Natural killer cell (primary cell): ENCODE data around the gene KRT40. TPM values are rescaled to one million over a fixed set of nuclear protein-coding genes. Genes with fewer than 3 reads are reported as not detected.

Experiments used
- ATAC-seq, 3 donors: fragments of 150-1000 bp in 2 of 3; fragments of 200-7000 bp in 1 of 3; cut with Tn5 transposase; 1 replicate in 1 of 3; 2 replicates in 2 of 3; pipeline ENCODE4 v1.10.0; 2021; ENCODE audit warnings: mild to moderate bottlenecking in 2 of 3, moderate library complexity in 2 of 3
- DNase-seq, 2 donors: peaks; one replicate each; pipeline versions ENCODE4 v3.0.0 to v3.0.0-alpha.2; 2013 to 2021; ENCODE audit warnings: mixed read lengths in 1 of 2
- H3K27ac ChIP-seq: one replicate; pipeline ENCODE4 v1.5.1; 2013; ENCODE audit warnings: mild to moderate bottlenecking, low read length
- H3K27me3 ChIP-seq: one replicate; pipeline ENCODE4 v1.6.1; 2013; ENCODE audit warnings: low read length; ENCODE audit not compliant: control insufficient read depth, insufficient read depth
- H3K36me3 ChIP-seq: one replicate; pipeline ENCODE4 v1.6.1; 2013; ENCODE audit warnings: low read length; ENCODE audit not compliant: control insufficient read depth, insufficient read depth
- H3K4me1 ChIP-seq: one replicate; pipeline ENCODE4 v1.6.1; 2013; ENCODE audit warnings: low read length; ENCODE audit not compliant: control insufficient read depth, insufficient read depth
- H3K4me3 ChIP-seq: one replicate; pipeline ENCODE4 v1.5.1; 2013; ENCODE audit warnings: low read length
- H3K9me3 ChIP-seq: one replicate; pipeline ENCODE4 v1.6.1; 2013; ENCODE audit warnings: low read length; ENCODE audit not compliant: control insufficient read depth, insufficient read depth
- H3K27ac Mint-ChIP-seq, 2 donors: one replicate each; pipeline ENCODE4 v1.8.0; 2022; ENCODE audit warnings: mild to moderate bottlenecking in 2 of 2, mixed read lengths in 2 of 2, moderate library complexity in 1 of 2
- H3K27me3 Mint-ChIP-seq, 2 donors: one replicate each; pipeline ENCODE4 v1.8.0; 2022; ENCODE audit warnings: low read depth in 2 of 2, mixed read lengths in 2 of 2
- H3K36me3 Mint-ChIP-seq: one replicate; pipeline ENCODE4 v1.8.0; 2022; ENCODE audit warnings: mixed read lengths
- H3K4me1 Mint-ChIP-seq, 2 donors: one replicate each; pipeline ENCODE4 v1.8.0; 2022; ENCODE audit warnings: mixed read lengths in 2 of 2
- H3K4me3 Mint-ChIP-seq: one replicate; pipeline ENCODE4 v1.8.0; 2022; ENCODE audit warnings: mild to moderate bottlenecking, moderate library complexity, mixed read lengths
- H3K9me3 Mint-ChIP-seq, 2 donors: one replicate each; pipeline ENCODE4 v1.8.0; 2022; ENCODE audit warnings: mixed read lengths in 2 of 2
- WGBS: methylation state at CpG from one replicate; pipeline ENCODE4 v1.1.7; 2013; ENCODE audit warnings: missing lambda C conversion rate; ENCODE audit not compliant: insufficient coverage; 5-methylcytosine and 5-hydroxymethylcytosine counted together
- intact Hi-C: fragments of 100-400 bp; cut with micrococcal nuclease; formaldehyde crosslinking; loops from one replicate; pipeline ENCODE4 v1.14.2; 2022
- total RNA-seq, 4 donors: library from RNA; stranded (reverse); fragments of 120-200 nt in 1 of 4; gene quantifications; one replicate each; pipeline versions ENCODE4 v1.2.3 to v1.2.4, GENCODE V29; 2013 to 2022
- TF ChIP-seq, protein P1 (sequence below): fragments of 200-600 bp; IDR thresholded peaks from one replicate; pipeline ENCODE4 v1.8.0; 2022; ENCODE audit warnings: antibody characterized with exemption

The KRT40 gene
- total RNA-seq, 3 donors from 2014 or later (not counting 1 experiment from before 2014, with no cell fraction given): not detected

DNA sequence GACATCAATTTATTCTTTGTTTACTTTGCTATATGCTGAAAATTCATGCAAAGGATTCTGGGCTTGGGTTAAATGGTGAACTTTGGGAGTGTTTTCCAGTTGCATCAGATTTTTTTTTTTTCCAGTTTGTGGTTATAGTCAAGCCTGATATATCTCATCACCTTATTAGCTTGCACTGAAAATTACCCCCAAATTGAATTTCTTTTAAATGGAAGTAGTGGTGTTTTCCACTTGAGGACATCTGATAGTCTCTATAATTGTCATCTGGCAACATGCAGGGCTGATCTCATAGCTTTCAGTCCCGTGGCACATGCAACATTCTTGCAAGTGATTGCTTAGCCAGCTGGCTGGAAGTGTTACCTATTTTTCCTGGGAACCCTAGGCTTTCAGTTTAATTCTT lies 29.5 kb upstream of the KRT40 start:
- no peak overlapping the region for H3K4me3 ChIP-seq
- H3K36me3 Mint-ChIP-seq: no peaks in the 10 kb centered on the region
- DNase-seq (no peak), ATAC-seq (no peak)
- no peak overlapping the region for H3K27ac Mint-ChIP-seq
- H3K4me1 ChIP-seq: no peaks in the 10 kb centered on the region
- H3K9me3 Mint-ChIP-seq: no peaks in the 10 kb centered on the region
- no peak overlapping the region for H3K4me3 Mint-ChIP-seq
- H3K27me3 Mint-ChIP-seq: peaks cover 22 to 24% of the 10 kb centered on the region in 2 donors
- no peaks in the 10 kb centered on the region for H3K27me3 ChIP-seq
- H3K27ac ChIP-seq: no peak overlapping the region
- no peaks in the 10 kb centered on the region for H3K4me1 Mint-ChIP-seq
- intact Hi-C loops: no loop called here
- 76% methylated on average over 1 of the region's 1 CpG for WGBS
- no peaks in the 10 kb centered on the region for H3K36me3 ChIP-seq
- no peaks in the 10 kb centered on the region for H3K9me3 ChIP-seq
- TF ChIP-seq, protein P1, sequence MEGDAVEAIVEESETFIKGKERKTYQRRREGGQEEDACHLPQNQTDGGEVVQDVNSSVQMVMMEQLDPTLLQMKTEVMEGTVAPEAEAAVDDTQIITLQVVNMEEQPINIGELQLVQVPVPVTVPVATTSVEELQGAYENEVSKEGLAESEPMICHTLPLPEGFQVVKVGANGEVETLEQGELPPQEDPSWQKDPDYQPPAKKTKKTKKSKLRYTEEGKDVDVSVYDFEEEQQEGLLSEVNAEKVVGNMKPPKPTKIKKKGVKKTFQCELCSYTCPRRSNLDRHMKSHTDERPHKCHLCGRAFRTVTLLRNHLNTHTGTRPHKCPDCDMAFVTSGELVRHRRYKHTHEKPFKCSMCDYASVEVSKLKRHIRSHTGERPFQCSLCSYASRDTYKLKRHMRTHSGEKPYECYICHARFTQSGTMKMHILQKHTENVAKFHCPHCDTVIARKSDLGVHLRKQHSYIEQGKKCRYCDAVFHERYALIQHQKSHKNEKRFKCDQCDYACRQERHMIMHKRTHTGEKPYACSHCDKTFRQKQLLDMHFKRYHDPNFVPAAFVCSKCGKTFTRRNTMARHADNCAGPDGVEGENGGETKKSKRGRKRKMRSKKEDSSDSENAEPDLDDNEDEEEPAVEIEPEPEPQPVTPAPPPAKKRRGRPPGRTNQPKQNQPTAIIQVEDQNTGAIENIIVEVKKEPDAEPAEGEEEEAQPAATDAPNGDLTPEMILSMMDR: no peak

DNA sequence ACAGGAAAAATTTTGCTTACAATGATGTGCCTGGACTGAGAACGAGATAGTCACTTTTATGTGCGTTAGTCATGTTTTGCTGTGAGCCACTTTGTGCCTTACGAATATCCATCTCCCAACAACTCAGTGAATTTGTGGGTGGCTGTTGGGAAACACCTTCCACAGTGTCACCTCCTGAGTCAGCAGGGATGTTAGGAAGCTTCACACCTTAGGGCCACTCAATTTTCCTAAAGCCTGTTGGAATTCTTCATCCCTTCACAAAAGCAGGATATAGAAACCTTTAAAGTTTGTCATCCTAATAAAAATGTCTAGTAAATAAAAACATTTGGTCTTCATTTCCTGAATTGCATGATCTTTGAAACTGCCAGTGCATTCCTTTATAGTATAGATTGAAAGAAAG lies 29.1 kb upstream of the KRT40 start:
- WGBS: 96% methylated on average over 3 of the region's 3 CpGs
- H3K27me3 Mint-ChIP-seq: peaks cover 19 to 24% of the 10 kb centered on the region in 2 donors
- Histone ChIP-seq H3K4me3 (no peak overlapping the region), H3K36me3 (no peaks in the 10 kb centered on the region), H3K27ac (no peak overlapping the region), H3K27me3 (no peaks in the 10 kb centered on the region), H3K4me1 (no peaks in the 10 kb centered on the region), H3K9me3 (no peaks in the 10 kb centered on the region)
- H3K9me3 Mint-ChIP-seq: no peaks in the 10 kb centered on the region
- DNase-seq (no peak), ATAC-seq (no peak)
- no peak overlapping the region for H3K27ac Mint-ChIP-seq
- intact Hi-C loops: no loop called here
- no peaks in the 10 kb centered on the region for H3K36me3 Mint-ChIP-seq
- no peaks in the 10 kb centered on the region for H3K4me1 Mint-ChIP-seq
- H3K4me3 Mint-ChIP-seq: no peak overlapping the region
- TF ChIP-seq, protein P1: no peak

DNA sequence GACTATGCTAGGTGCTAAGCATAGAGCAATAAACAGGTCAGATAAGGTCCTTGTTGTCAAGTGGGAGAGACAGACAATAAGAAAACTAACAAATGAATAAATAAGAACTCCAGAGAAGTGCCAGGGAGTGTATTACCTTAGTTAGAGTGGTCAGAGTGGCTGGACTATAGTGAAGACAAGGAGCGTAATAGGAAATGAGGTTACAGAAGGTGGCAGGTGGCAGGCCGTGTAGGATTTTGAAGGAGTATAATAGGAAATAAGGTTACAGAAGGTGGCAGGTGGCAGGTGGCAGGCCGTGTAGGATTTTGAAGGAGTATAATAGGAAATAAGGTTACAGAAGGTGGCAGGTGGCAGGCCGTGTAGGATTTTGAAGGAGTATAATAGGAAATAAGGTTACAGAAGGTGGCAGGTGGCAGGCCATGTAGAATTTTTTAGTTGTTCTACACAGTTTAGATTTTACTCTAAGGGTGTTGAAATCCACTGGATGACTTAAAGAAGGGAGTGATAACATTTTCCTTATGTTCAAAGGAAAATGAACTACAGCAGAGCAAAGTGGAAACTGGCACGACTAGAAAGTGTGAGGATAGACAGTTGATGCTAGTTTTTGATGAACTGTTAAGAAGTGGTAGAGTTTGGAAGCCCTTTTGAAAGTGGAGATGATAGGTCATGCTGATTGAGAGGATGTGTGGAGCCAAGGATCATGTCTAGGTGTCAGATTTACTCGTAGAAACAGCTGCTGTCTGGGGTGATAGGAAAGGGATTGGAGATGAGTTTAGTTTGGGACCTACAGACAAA lies 28.4 kb upstream of the KRT40 start:
- H3K27me3 ChIP-seq: no peaks in the 10 kb centered on the region
- H3K4me3 Mint-ChIP-seq: no peak overlapping the region
- peaks cover 19% of the 10 kb centered on the region in 2 donors for H3K27me3 Mint-ChIP-seq
- H3K36me3 Mint-ChIP-seq: no peaks in the 10 kb centered on the region
- ATAC-seq (no peak), DNase-seq (no peak)
- TF ChIP-seq, protein P1: no peak
- H3K4me1 Mint-ChIP-seq: no peaks in the 10 kb centered on the region
- intact Hi-C loops: no loop called here
- H3K27ac Mint-ChIP-seq: no peak overlapping the region
- H3K9me3 ChIP-seq: no peaks in the 10 kb centered on the region
- no peak overlapping the region for H3K4me3 ChIP-seq
- no peaks in the 10 kb centered on the region for H3K36me3 ChIP-seq
- WGBS: 78% methylated on average over 6 of the region's 6 CpGs
- no peaks in the 10 kb centered on the region for H3K9me3 Mint-ChIP-seq
- no peak overlapping the region for H3K27ac ChIP-seq
- no peaks in the 10 kb centered on the region for H3K4me1 ChIP-seq

- no peaks in the 10 kb centered on the region for H3K27me3 ChIP-seq
- DNase-seq (no peak), ATAC-seq (no peak)
- H3K9me3 Mint-ChIP-seq: no peaks in the 10 kb centered on the region
- intact Hi-C loops: no loop called here
- no peaks in the 10 kb centered on the region for H3K9me3 ChIP-seq
- no peak overlapping the region for H3K4me3 ChIP-seq
- no peaks in the 10 kb centered on the region for H3K4me1 ChIP-seq
- H3K36me3 Mint-ChIP-seq: no peaks in the 10 kb centered on the region
- H3K36me3 ChIP-seq: no peaks in the 10 kb centered on the region
- TF ChIP-seq, protein P1: no peak
- no peak overlapping the region for H3K27ac ChIP-seq
- H3K4me3 Mint-ChIP-seq: no peak overlapping the region
- H3K4me1 Mint-ChIP-seq: no peaks in the 10 kb centered on the region
- no peak overlapping the region for H3K27ac Mint-ChIP-seq
- H3K27me3 Mint-ChIP-seq: peaks cover 12 to 17% of the 10 kb centered on the region in 2 donors
Measured at GRCh38 chr17:41010441-41010840, 26.3 kb upstream of the KRT40 start.
